Activated naive CD8-positive, alpha-beta T cell treated with anti-CD3 and anti-CD28 coated beads, Interleukin-2, amount 10 ng/mL, durations not matched to agents 7 days and 5 days (primary cell): ENCODE measurements around the gene KIF21A. TPM values are rescaled to one million over a fixed set of nuclear protein-coding genes. Genes with fewer than 3 reads are reported as not detected.

ENCODE experiments used
- ATAC-seq: fragments of 150-1000 bp; cut with Tn5 transposase; one replicate; pipeline ENCODE4 v1.10.0; 2021; ENCODE audit warnings: low read depth, moderate library complexity
- POLR2A ChIA-PET: fragments of 350-600 bp; sonication (Branson Sonifier 250); formaldehyde crosslinking; loops from one replicate; lab custom pipeline; 2021; ENCODE audit warnings: antibody characterized with exemption; lab: Charles Lee
- DNase-seq: peaks from one replicate; pipeline ENCODE4 v3.0.0; 2021
- H3K27ac Mint-ChIP-seq: one replicate; pipeline ENCODE4 v1.8.0; 2022; ENCODE audit warnings: mild to moderate bottlenecking, mixed read lengths
- H3K27me3 Mint-ChIP-seq: one replicate; pipeline ENCODE4 v1.8.0; 2022; ENCODE audit warnings: mild to moderate bottlenecking, moderate library complexity, mixed read lengths
- H3K36me3 Mint-ChIP-seq: one replicate; pipeline ENCODE4 v1.8.0; 2021; ENCODE audit warnings: mild to moderate bottlenecking, mixed read lengths
- H3K4me1 Mint-ChIP-seq: one replicate; pipeline ENCODE4 v1.8.0; 2021; ENCODE audit warnings: mixed read lengths
- H3K4me3 Mint-ChIP-seq: one replicate; pipeline ENCODE4 v1.8.0; 2022; ENCODE audit warnings: mild to moderate bottlenecking, moderate library complexity, mixed read lengths
- H3K9me3 Mint-ChIP-seq: one replicate; pipeline ENCODE4 v1.8.0; 2021; ENCODE audit warnings: mixed read lengths
- total RNA-seq, 2 experiments: library from RNA; stranded (reverse); gene quantifications; one replicate each; pipeline ENCODE4 v1.2.3, GENCODE V29; 2021

Gene KIF21A
- total RNA-seq, 2 experiments from 2014 or later, result 19.6 to 21.4 TPM

- H3K27ac Mint-ChIP-seq, result no peak overlapping the region
- no peaks in the 10 kb centered on the region for H3K27me3 Mint-ChIP-seq
- H3K36me3 Mint-ChIP-seq, result peaks cover 2% of the 10 kb centered on the region
- no peak for DNase-seq
- no peaks in the 10 kb centered on the region for H3K4me1 Mint-ChIP-seq
- peaks cover 4% of the 10 kb centered on the region for H3K9me3 Mint-ChIP-seq
- POLR2A ChIA-PET, result no interaction called here
- no peak overlapping the region for H3K4me3 Mint-ChIP-seq
- ATAC-seq, result no peak
These were observed 16.2 kb downstream of the KIF21A start for GRCh38 chr12:39426636-39427240.

GRCh38 chr12:39420043-39420442 is 22.9 kb downstream of the KIF21A start:
- Mint-ChIP-seq H3K27me3 (no peaks in the 10 kb centered on the region), H3K9me3 (no peaks in the 10 kb centered on the region), H3K36me3 (peaks cover 7% of the 10 kb centered on the region), H3K27ac (no peak overlapping the region), H3K4me1 (no peaks in the 10 kb centered on the region), H3K4me3 (no peak overlapping the region)
- DNase-seq (no peak), ATAC-seq (no peak)
- POLR2A ChIA-PET, result no interaction called here

GRCh38 chr12:39419471-39419870 is 23.4 kb downstream of the KIF21A start:
- Mint-ChIP-seq H3K4me3 (no peak overlapping the region), H3K9me3 (no peaks in the 10 kb centered on the region), H3K27me3 (no peaks in the 10 kb centered on the region), H3K27ac (no peak overlapping the region), H3K4me1 (no peaks in the 10 kb centered on the region), H3K36me3 (peaks cover 7% of the 10 kb centered on the region)
- POLR2A ChIA-PET, result no interaction called here
- DNase-seq (no peak), ATAC-seq (no peak)

- POLR2A ChIA-PET, result no interaction called here
- DNase-seq, result no peak
- no peak overlapping the region for H3K27ac Mint-ChIP-seq
These were observed 25.0 kb downstream of the KIF21A start for GRCh38 chr12:39417916-39418315.

GRCh38 chr12:39413836-39414771 is 28.8 kb downstream of the KIF21A start:
- Mint-ChIP-seq H3K9me3 (no peaks in the 10 kb centered on the region), H3K4me3 (no peak overlapping the region), H3K27ac (no peak overlapping the region), H3K27me3 (no peaks in the 10 kb centered on the region), H3K36me3 (no peaks in the 10 kb centered on the region), H3K4me1 (peaks cover 6% of the 10 kb centered on the region)
- no peak for DNase-seq
- POLR2A ChIA-PET, result no interaction called here
- no peak for ATAC-seq

More at GRCh38 chr12:39417916-39418315, 25.0 kb downstream of the KIF21A start:
- Mint-ChIP-seq H3K4me3 (no peak overlapping the region), H3K9me3 (no peaks in the 10 kb centered on the region), H3K4me1 (peaks cover 6% of the 10 kb centered on the region), H3K36me3 (peaks cover 7% of the 10 kb centered on the region), H3K27me3 (no peaks in the 10 kb centered on the region)
- ATAC-seq, result no peak

GRCh38 chr12:39412210-39412609 is 30.7 kb downstream of the KIF21A start:
- Mint-ChIP-seq H3K9me3 (no peaks in the 10 kb centered on the region), H3K36me3 (peaks cover 2% of the 10 kb centered on the region), H3K4me3 (no peak overlapping the region), H3K27ac (no peak overlapping the region), H3K4me1 (peaks cover 8% of the 10 kb centered on the region), H3K27me3 (no peaks in the 10 kb centered on the region)
- ATAC-seq (no peak), DNase-seq (no peak)
- POLR2A ChIA-PET, result no interaction called here

- POLR2A ChIA-PET, result no interaction called here
- peaks cover 5% of the 10 kb centered on the region for H3K36me3 Mint-ChIP-seq
- ATAC-seq, result no peak
- H3K4me3 Mint-ChIP-seq, result no peak overlapping the region
- H3K27me3 Mint-ChIP-seq, result no peaks in the 10 kb centered on the region
- no peak overlapping the region for H3K27ac Mint-ChIP-seq
- no peak for DNase-seq
- H3K9me3 Mint-ChIP-seq, result no peaks in the 10 kb centered on the region
- peaks cover 9% of the 10 kb centered on the region for H3K4me1 Mint-ChIP-seq
These were observed 36.7 kb downstream of the KIF21A start for GRCh38 chr12:39406262-39406661.

- no peak for DNase-seq
- Mint-ChIP-seq H3K27ac (no peak overlapping the region), H3K9me3 (no peaks in the 10 kb centered on the region), H3K4me1 (peaks cover 11% of the 10 kb centered on the region), H3K27me3 (no peaks in the 10 kb centered on the region), H3K4me3 (no peak overlapping the region), H3K36me3 (peaks cover 5% of the 10 kb centered on the region)
- POLR2A ChIA-PET, result no interaction called here
- no peak for ATAC-seq
These were observed 37.3 kb downstream of the KIF21A start for GRCh38 chr12:39405580-39405979.

- no peaks in the 10 kb centered on the region for H3K9me3 Mint-ChIP-seq
- H3K4me3 Mint-ChIP-seq, result no peak overlapping the region
- ATAC-seq (no peak), DNase-seq (no peak)
- no peak overlapping the region for H3K27ac Mint-ChIP-seq
- H3K4me1 Mint-ChIP-seq, result peaks cover 11% of the 10 kb centered on the region
- POLR2A ChIA-PET, result no interaction called here
- peaks cover 7% of the 10 kb centered on the region for H3K36me3 Mint-ChIP-seq
- H3K27me3 Mint-ChIP-seq, result no peaks in the 10 kb centered on the region
These were observed 38.9 kb downstream of the KIF21A start for GRCh38 chr12:39404000-39404399.

- Mint-ChIP-seq H3K27ac (no peak overlapping the region), H3K4me1 (peaks cover 11% of the 10 kb centered on the region), H3K27me3 (no peaks in the 10 kb centered on the region), H3K4me3 (no peak overlapping the region), H3K36me3 (peaks cover 5% of the 10 kb centered on the region), H3K9me3 (no peaks in the 10 kb centered on the region)
- POLR2A ChIA-PET, result no interaction called here
- no peak for DNase-seq
- ATAC-seq, result no peak
These were observed 39.5 kb downstream of the KIF21A start for GRCh38 chr12:39403376-39403775.

GRCh38 chr12:39402922-39403321 is 40.0 kb downstream of the KIF21A start:
- Mint-ChIP-seq H3K4me3 (no peak overlapping the region), H3K27ac (no peak overlapping the region), H3K27me3 (no peaks in the 10 kb centered on the region), H3K36me3 (peaks cover 5% of the 10 kb centered on the region), H3K4me1 (peaks cover 9% of the 10 kb centered on the region), H3K9me3 (no peaks in the 10 kb centered on the region)
- POLR2A ChIA-PET, result no interaction called here
- DNase-seq (no peak), ATAC-seq (no peak)

GRCh38 chr12:39401459-39401858 is 41.5 kb downstream of the KIF21A start:
- ATAC-seq (no peak), DNase-seq (no peak)
- H3K27me3 Mint-ChIP-seq, result no peaks in the 10 kb centered on the region
- POLR2A ChIA-PET, result no interaction called here
- no peaks in the 10 kb centered on the region for H3K9me3 Mint-ChIP-seq
- peaks cover 4% of the 10 kb centered on the region for H3K4me1 Mint-ChIP-seq
- H3K4me3 Mint-ChIP-seq, result no peak overlapping the region
- no peak overlapping the region for H3K27ac Mint-ChIP-seq
- peaks cover 2% of the 10 kb centered on the region for H3K36me3 Mint-ChIP-seq

GRCh38 chr12:39395866-39396265 is 47.1 kb downstream of the KIF21A start:
- peaks cover 4% of the 10 kb centered on the region for H3K4me1 Mint-ChIP-seq
- no peak for ATAC-seq
- H3K27me3 Mint-ChIP-seq, result no peaks in the 10 kb centered on the region
- DNase-seq, result no peak
- H3K27ac Mint-ChIP-seq, result no peak overlapping the region
- no peak overlapping the region for H3K4me3 Mint-ChIP-seq
- H3K9me3 Mint-ChIP-seq, result no peaks in the 10 kb centered on the region
- H3K36me3 Mint-ChIP-seq, result peaks cover 4% of the 10 kb centered on the region
- POLR2A ChIA-PET, result no interaction called here

GRCh38 chr12:39393890-39394289 is 49.0 kb downstream of the KIF21A start:
- no peaks in the 10 kb centered on the region for H3K9me3 Mint-ChIP-seq
- no peak overlapping the region for H3K4me3 Mint-ChIP-seq
- peaks cover 4% of the 10 kb centered on the region for H3K4me1 Mint-ChIP-seq
- no peak for DNase-seq
- no peak for ATAC-seq
- H3K27ac Mint-ChIP-seq, result no peak overlapping the region
- H3K27me3 Mint-ChIP-seq, result no peaks in the 10 kb centered on the region
- POLR2A ChIA-PET, result no interaction called here
- H3K36me3 Mint-ChIP-seq, result peaks cover 1% of the 10 kb centered on the region
